HG03095 (cell line): ENCODE measurements around the gene GNGT2.
"Not testable (repeated sequence)": the region's sequence is repeated elsewhere in the genome, so short reads cannot be mapped to it uniquely, and the experiment has no call there.

Experiments
- ATAC-seq: cut with Tn5 transposase; IDR thresholded peaks from one replicate; pipeline ENCODE4 v1.9.1; 2021; ENCODE audit warnings: moderate library complexity; ENCODE audit not compliant: unreplicated experiment

The GNGT2 gene

GRCh38 chr17:49213399-49213798, 3.0 kb upstream of the GNGT2 start:
- ATAC-seq, result no peak

GRCh38 chr17:49209061-49209571, 1.3 kb downstream of the GNGT2 start:
- no peak for ATAC-seq

- ATAC-seq, result no peak
Measured at GRCh38 chr17:49204516-49204915, 5.9 kb downstream of the GNGT2 start.

- no peak for ATAC-seq
Measured at GRCh38 chr17:49203796-49204195, 6.6 kb downstream of the GNGT2 start.

GRCh38 chr17:49201481-49201927, 8.9 kb downstream of the GNGT2 start:
- ATAC-seq, result no peak

- ATAC-seq, result no peak
Measured at GRCh38 chr17:49200423-49201083, 9.8 kb downstream of the GNGT2 start.

- ATAC-seq, result no peak
Measured at GRCh38 chr17:49198211-49198610, 12.2 kb downstream of the GNGT2 start.

GRCh38 chr17:49197346-49197998, 12.9 kb downstream of the GNGT2 start:
- ATAC-seq, result no peak

GRCh38 chr17:49196520-49196919, 13.9 kb downstream of the GNGT2 start:
- ATAC-seq, result no peak

GRCh38 chr17:49195751-49196150, 14.6 kb downstream of the GNGT2 start:
- ATAC-seq, result no peak

GRCh38 chr17:49194297-49194607, 16.1 kb downstream of the GNGT2 start:
- no peak for ATAC-seq

GRCh38 chr17:49193513-49194296, 16.7 kb downstream of the GNGT2 start:
- ATAC-seq, result no peak

- peak; percentile 28 for ATAC-seq
Measured at GRCh38 chr17:49191917-49192741, 18.2 kb downstream of the GNGT2 start.

- ATAC-seq, result peak; percentile 6
Measured at GRCh38 chr17:49191409-49191916, 18.9 kb downstream of the GNGT2 start.

- no peak for ATAC-seq
Measured at GRCh38 chr17:49190932-49191331, 19.4 kb downstream of the GNGT2 start.

GRCh38 chr17:49187301-49187700, 23.1 kb downstream of the GNGT2 start:
- ATAC-seq, result no peak

- ATAC-seq, result not testable (repeated sequence)
Measured at GRCh38 chr17:49185381-49185780, 25.0 kb downstream of the GNGT2 start.

GRCh38 chr17:49184522-49184921, 25.9 kb downstream of the GNGT2 start:
- ATAC-seq, result not testable (repeated sequence)

GRCh38 chr17:49183801-49184200, 26.6 kb downstream of the GNGT2 start:
- no peak for ATAC-seq

- ATAC-seq, result no peak
Measured at GRCh38 chr17:49183341-49183740, 27.0 kb downstream of the GNGT2 start.
